ENCODE data around the gene ROR2. TPM values are rescaled to one million over a fixed set of nuclear protein-coding genes. Genes with fewer than 3 reads are reported as not detected.

Gene ROR2
- total RNA-seq, 2 experiments from 2014 or later: not detected

- no peaks in the 10 kb centered on the region for H3K36me3 Mint-ChIP-seq (ENCODE audit: low read depth)
- TF ChIP-seq, protein P1, sequence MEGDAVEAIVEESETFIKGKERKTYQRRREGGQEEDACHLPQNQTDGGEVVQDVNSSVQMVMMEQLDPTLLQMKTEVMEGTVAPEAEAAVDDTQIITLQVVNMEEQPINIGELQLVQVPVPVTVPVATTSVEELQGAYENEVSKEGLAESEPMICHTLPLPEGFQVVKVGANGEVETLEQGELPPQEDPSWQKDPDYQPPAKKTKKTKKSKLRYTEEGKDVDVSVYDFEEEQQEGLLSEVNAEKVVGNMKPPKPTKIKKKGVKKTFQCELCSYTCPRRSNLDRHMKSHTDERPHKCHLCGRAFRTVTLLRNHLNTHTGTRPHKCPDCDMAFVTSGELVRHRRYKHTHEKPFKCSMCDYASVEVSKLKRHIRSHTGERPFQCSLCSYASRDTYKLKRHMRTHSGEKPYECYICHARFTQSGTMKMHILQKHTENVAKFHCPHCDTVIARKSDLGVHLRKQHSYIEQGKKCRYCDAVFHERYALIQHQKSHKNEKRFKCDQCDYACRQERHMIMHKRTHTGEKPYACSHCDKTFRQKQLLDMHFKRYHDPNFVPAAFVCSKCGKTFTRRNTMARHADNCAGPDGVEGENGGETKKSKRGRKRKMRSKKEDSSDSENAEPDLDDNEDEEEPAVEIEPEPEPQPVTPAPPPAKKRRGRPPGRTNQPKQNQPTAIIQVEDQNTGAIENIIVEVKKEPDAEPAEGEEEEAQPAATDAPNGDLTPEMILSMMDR (IDR thresholded peaks at IDR 0.05): no peak
- DNase-seq: no peak
- peaks cover 5% of the 10 kb centered on the region for H3K9me3 Mint-ChIP-seq
- intact Hi-C loops (cut with DNase I, micrococcal nuclease): no loop called here
- peaks cover 78% of the 10 kb centered on the region for H3K27me3 Mint-ChIP-seq
- Histone ChIP-seq H3K4me1 (ENCODE audit: insufficient read depth, low read length) (peaks cover 5% of the 10 kb centered on the region), H3K27ac (ENCODE audit: low read depth in 1 of 2, low read length in 2 of 2) (no peak overlapping the region), H3K9me3 (ENCODE audit: control insufficient read depth in 1 of 2, insufficient read depth in 1 of 2, low read length in 2 of 2) (peaks cover 6 to 7% of the 10 kb centered on the region in 2 experiments), H3K4me3 (ENCODE audit: low read length) (no peak overlapping the region), H3K36me3 (ENCODE audit: insufficient read depth, low read length) (no peaks in the 10 kb centered on the region), H3K27me3 (ENCODE audit: control insufficient read depth in 1 of 2, insufficient read depth in 2 of 2, low read length in 2 of 2) (peaks cover 18 to 35% of the 10 kb centered on the region in 2 experiments)
- ATAC-seq (ENCODE audit: poor library complexity): no peak
- no peaks in the 10 kb centered on the region for H3K4me1 Mint-ChIP-seq (ENCODE audit: low read depth)
- CTCF ChIA-PET: no interaction called here
- H3K27ac Mint-ChIP-seq: no peak overlapping the region
- POLR2A ChIA-PET: no interaction called here
- H3K4me3 Mint-ChIP-seq: no peak overlapping the region
Observed at GRCh38 chr9:91718071-91718470, 232.0 kb downstream of the ROR2 start.

- no peak overlapping the region for H3K4me3 ChIP-seq (ENCODE audit: low read length)
- DNase-seq (no peak), ATAC-seq (ENCODE audit: poor library complexity) (no peak)
- H3K36me3 Mint-ChIP-seq (ENCODE audit: low read depth): no peaks in the 10 kb centered on the region
- POLR2A ChIA-PET: no interaction called here
- CTCF ChIA-PET: no interaction called here
- H3K27me3 Mint-ChIP-seq: peaks cover 73% of the 10 kb centered on the region
- intact Hi-C loops (cut with DNase I, micrococcal nuclease): no loop called here
- no peak overlapping the region for H3K4me3 Mint-ChIP-seq
- H3K27me3 ChIP-seq (ENCODE audit: control insufficient read depth in 1 of 2, insufficient read depth in 2 of 2, low read length in 2 of 2): peaks cover 21 to 35% of the 10 kb centered on the region in 2 experiments
- H3K4me1 Mint-ChIP-seq (ENCODE audit: low read depth): no peaks in the 10 kb centered on the region
- no peak overlapping the region for H3K27ac Mint-ChIP-seq
- H3K4me1 ChIP-seq (ENCODE audit: insufficient read depth, low read length): peaks cover 16% of the 10 kb centered on the region
- H3K36me3 ChIP-seq (ENCODE audit: insufficient read depth, low read length): no peaks in the 10 kb centered on the region
- peaks cover 6 to 7% of the 10 kb centered on the region in 2 experiments for H3K9me3 ChIP-seq (ENCODE audit: control insufficient read depth in 1 of 2, insufficient read depth in 1 of 2, low read length in 2 of 2)
- H3K27ac ChIP-seq (ENCODE audit: low read depth in 1 of 2, low read length in 2 of 2): no peak overlapping the region
- TF ChIP-seq, protein P1 (IDR thresholded peaks at IDR 0.05): no peak
- peaks cover 5% of the 10 kb centered on the region for H3K9me3 Mint-ChIP-seq
Observed at GRCh38 chr9:91716815-91717214, 233.2 kb downstream of the ROR2 start.

DNA sequence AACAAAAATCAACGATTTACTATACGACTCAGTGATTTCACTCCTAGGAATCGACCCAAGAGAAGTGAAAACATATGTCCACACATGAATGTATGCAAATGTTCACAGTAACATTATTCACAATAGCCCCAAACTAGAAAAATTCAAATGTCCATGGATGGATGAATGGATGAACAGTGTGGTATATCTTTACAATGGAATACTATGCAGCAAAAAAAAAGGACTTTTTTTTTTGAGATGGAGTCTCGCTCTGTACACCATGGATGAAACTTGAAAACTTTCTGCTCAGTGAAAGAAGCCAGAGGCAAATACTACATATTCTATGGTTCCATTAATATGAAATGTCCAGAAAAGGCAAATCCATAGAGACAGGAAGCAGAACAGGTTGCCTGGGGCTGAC, 233.8 kb downstream of the ROR2 start:
- TF ChIP-seq, protein P1 (IDR thresholded peaks at IDR 0.05): no peak
- Histone ChIP-seq H3K27ac (ENCODE audit: low read depth in 1 of 2, low read length in 2 of 2) (no peak overlapping the region), H3K4me3 (ENCODE audit: low read length) (no peak overlapping the region), H3K36me3 (ENCODE audit: insufficient read depth, low read length) (no peaks in the 10 kb centered on the region), H3K4me1 (ENCODE audit: insufficient read depth, low read length) (peaks cover 19% of the 10 kb centered on the region), H3K9me3 (ENCODE audit: control insufficient read depth in 1 of 2, insufficient read depth in 1 of 2, low read length in 2 of 2) (peaks cover 6 to 7% of the 10 kb centered on the region in 2 experiments), H3K27me3 (ENCODE audit: control insufficient read depth in 1 of 2, insufficient read depth in 2 of 2, low read length in 2 of 2) (peaks cover 21 to 35% of the 10 kb centered on the region in 2 experiments)
- Mint-ChIP-seq H3K27me3 (peaks cover 71% of the 10 kb centered on the region), H3K27ac (no peak overlapping the region), H3K4me3 (no peak overlapping the region), H3K9me3 (peaks cover 5% of the 10 kb centered on the region), H3K36me3 (ENCODE audit: low read depth) (no peaks in the 10 kb centered on the region), H3K4me1 (ENCODE audit: low read depth) (no peaks in the 10 kb centered on the region)
- DNase-seq (no peak), ATAC-seq (ENCODE audit: poor library complexity) (no peak)
- ChIA-PET CTCF (no interaction called here), POLR2A (no interaction called here)
- intact Hi-C loops (cut with DNase I, micrococcal nuclease): no loop called here

Data from CD4-positive, alpha-beta T cell (primary cell).